Mesenchymal stem cell (in vitro differentiated cells and primary cell): Measurements from ENCODE around the gene SMURF2.
A peak's percentile ranks its signal among the peaks of the same experiment; 100 is the strongest.

Experiments
- DNase-seq: peaks from one replicate; pipeline ENCODE4 v3.0.0-alpha.2; 2013
- H2AFZ ChIP-seq: one replicate; pipeline ENCODE4 v1.6.1; 2013; ENCODE audit warnings: low read depth, mild to moderate bottlenecking, control low read depth, inconsistent platforms, low read length, moderate library complexity
- H2AK5ac ChIP-seq: 2 replicates; pipeline ENCODE4 v1.6.1; 2013; ENCODE audit warnings: low read length, moderate library complexity, mild to moderate bottlenecking, inconsistent platforms; ENCODE audit not compliant: severe bottlenecking
- H2BK120ac ChIP-seq: one replicate; pipeline ENCODE4 v1.6.1; 2013; ENCODE audit warnings: low read depth, mild to moderate bottlenecking, inconsistent platforms, low read length, moderate library complexity
- H2BK12ac ChIP-seq, 2 experiments: one replicate each; pipeline ENCODE4 v1.6.1; 2013; ENCODE audit warnings: inconsistent platforms in 2 of 2, low read length in 2 of 2, mild to moderate bottlenecking in 2 of 2, moderate library complexity in 2 of 2, control low read depth in 1 of 2
- H2BK15ac ChIP-seq: one replicate; pipeline ENCODE4 v1.6.1; 2013; ENCODE audit warnings: mild to moderate bottlenecking, low read depth, inconsistent platforms; ENCODE audit not compliant: poor library complexity, severe bottlenecking
- H2BK5ac ChIP-seq: 2 replicates; pipeline ENCODE4 v1.6.1; 2013; ENCODE audit warnings: low read depth, mild to moderate bottlenecking, low read length, control low read depth, inconsistent platforms; ENCODE audit not compliant: poor library complexity, severe bottlenecking
- H3K14ac ChIP-seq, 2 experiments: one replicate each; pipeline ENCODE4 v1.6.1; 2013; ENCODE audit warnings: inconsistent platforms in 2 of 2, low read length in 2 of 2, control low read depth in 1 of 2, mild to moderate bottlenecking in 1 of 2, moderate library complexity in 1 of 2
- H3K18ac ChIP-seq, 2 experiments: one replicate each; pipeline ENCODE4 v1.6.1; 2013; ENCODE audit warnings: inconsistent platforms in 2 of 2, low read length in 2 of 2, control low read depth in 1 of 2, low read depth in 1 of 2, mild to moderate bottlenecking in 1 of 2
- H3K23ac ChIP-seq, 2 experiments: one replicate each; pipeline ENCODE4 v1.6.1; 2013; ENCODE audit warnings: inconsistent platforms in 2 of 2, low read length in 2 of 2, mild to moderate bottlenecking in 2 of 2, moderate library complexity in 2 of 2, control low read depth in 1 of 2
- H3K27ac ChIP-seq: 2 replicates; pipeline ENCODE4 v1.5.1; 2013; ENCODE audit warnings: mild to moderate bottlenecking, moderate library complexity, low read length, control low read depth, inconsistent platforms; ENCODE audit not compliant: poor library complexity, severe bottlenecking
- H3K27me3 ChIP-seq, 2 experiments: 2 replicates each; pipeline versions ENCODE4 v1.6.1 to v1.7.0; 2013; ENCODE audit warnings: low read length in 2 of 2, mild to moderate bottlenecking in 2 of 2, moderate library complexity in 2 of 2, control low read depth in 1 of 2, inconsistent platforms in 1 of 2; ENCODE audit not compliant: control insufficient read depth in 1 of 2, insufficient read depth in 1 of 2
- H3K36me3 ChIP-seq, 2 experiments: 2 replicates each; pipeline versions ENCODE4 v1.6.1 to v1.7.0; 2013; ENCODE audit warnings: low read length in 2 of 2, control low read depth in 1 of 2, inconsistent platforms in 1 of 2, low read depth in 1 of 2, mild to moderate bottlenecking in 1 of 2; ENCODE audit not compliant: insufficient read depth in 2 of 2, control insufficient read depth in 1 of 2
- H3K4ac ChIP-seq, 2 experiments: one replicate each; pipeline ENCODE4 v1.6.1; 2013; ENCODE audit warnings: inconsistent platforms in 2 of 2, low read length in 2 of 2, mild to moderate bottlenecking in 2 of 2, moderate library complexity in 2 of 2, control low read depth in 1 of 2, low read depth in 1 of 2
- H3K4me1 ChIP-seq: 2 replicates; pipeline ENCODE4 v1.6.1; 2013; ENCODE audit warnings: low read depth, low read length, control low read depth; ENCODE audit not compliant: control insufficient read depth, insufficient read depth
- H3K4me2 ChIP-seq: 2 replicates; pipeline ENCODE4 v1.6.1; 2013; ENCODE audit warnings: low read length, mild to moderate bottlenecking, inconsistent platforms; ENCODE audit not compliant: poor library complexity, severe bottlenecking
- H3K4me3 ChIP-seq, 2 experiments: 2 replicates each; pipeline versions ENCODE4 v1.5.1 to v1.7.0; 2013; ENCODE audit warnings: low read length in 2 of 2, mild to moderate bottlenecking in 2 of 2, control low read depth in 1 of 2, low read depth in 1 of 2; ENCODE audit not compliant: insufficient read depth in 1 of 2
- H3K79me1 ChIP-seq: replicated peaks from 2 replicates; pipeline ENCODE4 v1.6.1; 2013; ENCODE audit warnings: mild to moderate bottlenecking, control low read depth, low read length, inconsistent platforms; ENCODE audit not compliant: poor library complexity, severe bottlenecking
- H3K9ac ChIP-seq: 2 replicates; pipeline ENCODE4 v1.7.0; 2013; ENCODE audit warnings: mild to moderate bottlenecking, low read length, moderate library complexity
- H3K9me3 ChIP-seq: 2 replicates; pipeline ENCODE4 v1.7.0; 2013; ENCODE audit warnings: mild to moderate bottlenecking, low read length; ENCODE audit not compliant: control insufficient read depth
- H4K8ac ChIP-seq: one replicate; pipeline ENCODE4 v1.6.1; 2013; ENCODE audit warnings: inconsistent platforms, mild to moderate bottlenecking, low read length, moderate library complexity
- H4K91ac ChIP-seq: one replicate; pipeline ENCODE4 v1.6.1; 2013; ENCODE audit warnings: mild to moderate bottlenecking, low read length, inconsistent platforms
- WGBS: methylation state at CpG from one replicate; pipeline ENCODE4 v1.1.7; 2013; ENCODE audit warnings: mixed read lengths; 5-methylcytosine and 5-hydroxymethylcytosine counted together

SMURF2 gene

GRCh38 chr17:64628641-64629040 is 33.5 kb downstream of the SMURF2 start:
- 79% methylated on average over 1 of the region's 1 CpG for WGBS
- Histone ChIP-seq H3K14ac (no peak overlapping the region), H4K91ac (no peak overlapping the region), H3K4me1 (peaks cover 15% of the 10 kb centered on the region), H3K36me3 (peaks cover 11 to 42% of the 10 kb centered on the region in 2 experiments), H2BK12ac (no peak overlapping the region), H3K79me1 (no peaks in the 10 kb centered on the region), H2AK5ac (no peak overlapping the region), H4K8ac (no peak overlapping the region), H3K9me3 (no peaks in the 10 kb centered on the region), H2BK15ac (no peak overlapping the region), H3K18ac (no peak overlapping the region), H3K9ac (no peak overlapping the region), H3K27me3 (no peaks in the 10 kb centered on the region), H2BK5ac (no peak overlapping the region), H3K4me3 (no peak overlapping the region), H2BK120ac (no peak overlapping the region), H3K4ac (no peak overlapping the region), H3K4me2 (no peak overlapping the region), H2AFZ (no peak overlapping the region), H3K27ac (peak overlapping the region; percentile 10), H3K23ac (no peak overlapping the region)
- no peak for DNase-seq

GRCh38 chr17:64627797-64628196 is 34.3 kb downstream of the SMURF2 start:
- Histone ChIP-seq H2BK5ac (no peak overlapping the region), H3K4me2 (no peak overlapping the region), H3K4ac (no peak overlapping the region), H2BK120ac (no peak overlapping the region), H3K27me3 (no peaks in the 10 kb centered on the region), H4K91ac (no peak overlapping the region), H4K8ac (no peak overlapping the region), H3K36me3 (peaks cover 11 to 36% of the 10 kb centered on the region in 2 experiments), H3K4me3 (no peak overlapping the region), H2AK5ac (no peak overlapping the region), H3K9me3 (no peaks in the 10 kb centered on the region), H3K79me1 (no peaks in the 10 kb centered on the region), H2AFZ (no peak overlapping the region), H3K14ac (no peak overlapping the region), H3K18ac (no peak overlapping the region), H3K9ac (no peak overlapping the region), H3K23ac (no peak overlapping the region), H3K4me1 (peaks cover 12% of the 10 kb centered on the region), H2BK15ac (no peak overlapping the region), H2BK12ac (no peak overlapping the region), H3K27ac (peak overlapping the region; percentile 40)
- 96% methylated on average over 5 of the region's 5 CpGs for WGBS
- no peak for DNase-seq

- Histone ChIP-seq H2BK12ac (no peak overlapping the region), H3K18ac (no peak overlapping the region)
These were observed 35.3 kb downstream of the SMURF2 start for GRCh38 chr17:64626827-64627226.

DNA sequence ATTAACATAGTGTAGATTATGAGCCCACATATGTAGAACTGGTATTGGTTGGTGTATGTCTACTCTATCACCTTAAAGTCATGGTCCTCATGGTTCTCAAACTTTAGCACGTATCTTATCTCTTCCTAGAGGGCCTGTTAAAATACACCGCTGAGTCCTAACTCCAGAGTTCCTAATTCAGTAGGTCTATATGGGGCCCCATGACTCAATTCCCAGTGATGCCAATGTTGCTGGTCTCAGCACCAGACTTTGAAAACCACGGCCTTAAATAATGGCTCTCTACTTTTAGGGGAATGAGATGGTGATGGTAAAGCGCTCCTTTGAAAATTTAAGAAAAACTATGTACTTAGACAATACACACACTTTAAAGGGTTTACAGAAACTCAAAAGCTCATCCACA is 36.6 kb downstream of the SMURF2 start:
- H3K79me1 ChIP-seq: no peaks in the 10 kb centered on the region
- H3K14ac ChIP-seq: no peak overlapping the region
- H3K27ac ChIP-seq: peak overlapping the region; percentile 49
- no peaks in the 10 kb centered on the region for H3K9me3 ChIP-seq
- peak overlapping the region; percentile 65 for H2AK5ac ChIP-seq
- H4K8ac ChIP-seq: no peak overlapping the region
- H4K91ac ChIP-seq: no peak overlapping the region
- DNase-seq: no peak
- no peak overlapping the region for H3K4me2 ChIP-seq
- H3K23ac ChIP-seq: no peak overlapping the region
- H3K4ac ChIP-seq: no peak overlapping the region
- H3K18ac ChIP-seq: no peak overlapping the region
- whole genome bisulfite sequencing: 62% methylated on average over 2 of the region's 4 CpGs
- H2BK15ac ChIP-seq: no peak overlapping the region
- H3K4me1 ChIP-seq: peaks cover 13% of the 10 kb centered on the region
- H2BK120ac ChIP-seq: no peak overlapping the region
- H2AFZ ChIP-seq: no peak overlapping the region
- peaks cover 11 to 29% of the 10 kb centered on the region in 2 experiments for H3K36me3 ChIP-seq
- H2BK12ac ChIP-seq: no peak overlapping the region
- H3K9ac ChIP-seq: no peak overlapping the region
- no peak overlapping the region for H2BK5ac ChIP-seq
- peak overlapping the region in 1 of 2 experiments; percentile 14 for H3K4me3 ChIP-seq
- no peaks in the 10 kb centered on the region for H3K27me3 ChIP-seq

More at GRCh38 chr17:64626827-64627226, 35.3 kb downstream of the SMURF2 start:
- no peaks in the 10 kb centered on the region for H3K9me3 ChIP-seq
- WGBS: 95% methylated on average over 2 of the region's 3 CpGs
- DNase-seq: no peak
- H3K9ac ChIP-seq: no peak overlapping the region
- H3K4ac ChIP-seq: no peak overlapping the region
- H2BK15ac ChIP-seq: no peak overlapping the region
- no peak overlapping the region for H2BK120ac ChIP-seq
- peaks cover 12% of the 10 kb centered on the region for H3K4me1 ChIP-seq
- H3K4me3 ChIP-seq: no peak overlapping the region
- H2AFZ ChIP-seq: no peak overlapping the region
- no peak overlapping the region for H3K4me2 ChIP-seq
- peaks cover 11 to 29% of the 10 kb centered on the region in 2 experiments for H3K36me3 ChIP-seq
- no peak overlapping the region for H2BK5ac ChIP-seq
- H2AK5ac ChIP-seq: no peak overlapping the region
- no peak overlapping the region for H3K27ac ChIP-seq
- no peaks in the 10 kb centered on the region for H3K79me1 ChIP-seq
- H4K8ac ChIP-seq: no peak overlapping the region
- H3K14ac ChIP-seq: no peak overlapping the region
- no peak overlapping the region for H3K23ac ChIP-seq
- no peak overlapping the region for H4K91ac ChIP-seq
- H3K27me3 ChIP-seq: no peaks in the 10 kb centered on the region
